ENCODE data around the gene PADI2. TPM values are rescaled to one million over a fixed set of nuclear protein-coding genes. Genes with fewer than 3 reads are reported as not detected.

Gene PADI2
- total RNA-seq, 2 donors from 2014 or later = 0.52 to 0.63 TPM

GRCh38 chr1:17061892-17062291, 57.4 kb downstream of the PADI2 start:
- H3K27ac ChIP-seq = no peak overlapping the region
- H3K4me1 ChIP-seq = peaks cover 0 to 7% of the 10 kb centered on the region in 2 donors
- H3K27me3 ChIP-seq = no peaks in the 10 kb centered on the region
- H3K4me3 ChIP-seq = no peak overlapping the region
- DNase-seq (ENCODE audit: low spot score) = no peak
- H3K36me3 ChIP-seq = no peaks in the 10 kb centered on the region
- no peak for TF ChIP-seq CTCF (IDR thresholded peaks at IDR 0.05)
- H3K9me3 ChIP-seq = peaks cover 0 to 8% of the 10 kb centered on the region in 2 donors

GRCh38 chr1:17061486-17061885, 57.8 kb downstream of the PADI2 start:
- no peak for TF ChIP-seq CTCF (IDR thresholded peaks at IDR 0.05)
- H3K4me3 ChIP-seq = no peak overlapping the region
- no peak for DNase-seq (ENCODE audit: low spot score)
- peaks cover 0 to 8% of the 10 kb centered on the region in 2 donors for H3K9me3 ChIP-seq
- no peaks in the 10 kb centered on the region for H3K27me3 ChIP-seq
- H3K27ac ChIP-seq = no peak overlapping the region
- H3K36me3 ChIP-seq = no peaks in the 10 kb centered on the region
- H3K4me1 ChIP-seq = peaks cover 0 to 7% of the 10 kb centered on the region in 2 donors

GRCh38 chr1:17060306-17060749, 58.9 kb downstream of the PADI2 start:
- no peak for DNase-seq (ENCODE audit: low spot score)
- Histone ChIP-seq H3K36me3 (no peaks in the 10 kb centered on the region), H3K4me1 (peaks cover 0 to 7% of the 10 kb centered on the region in 2 donors), H3K4me3 (no peak overlapping the region), H3K27me3 (no peaks in the 10 kb centered on the region), H3K27ac (no peak overlapping the region), H3K9me3 (peaks cover 0 to 6% of the 10 kb centered on the region in 2 donors)
- TF ChIP-seq CTCF (IDR thresholded peaks at IDR 0.05) = no peak

GRCh38 chr1:17059391-17060305, 59.6 kb downstream of the PADI2 start:
- Histone ChIP-seq H3K4me1 (peaks cover 0 to 7% of the 10 kb centered on the region in 2 donors), H3K4me3 (no peak overlapping the region), H3K36me3 (no peaks in the 10 kb centered on the region), H3K27ac (no peak overlapping the region), H3K27me3 (no peaks in the 10 kb centered on the region), H3K9me3 (no peaks in the 10 kb centered on the region)
- no peak for DNase-seq (ENCODE audit: low spot score)
- peak in 1 of 2 donors; percentile 71 for TF ChIP-seq CTCF (IDR thresholded peaks at IDR 0.05)

DNA sequence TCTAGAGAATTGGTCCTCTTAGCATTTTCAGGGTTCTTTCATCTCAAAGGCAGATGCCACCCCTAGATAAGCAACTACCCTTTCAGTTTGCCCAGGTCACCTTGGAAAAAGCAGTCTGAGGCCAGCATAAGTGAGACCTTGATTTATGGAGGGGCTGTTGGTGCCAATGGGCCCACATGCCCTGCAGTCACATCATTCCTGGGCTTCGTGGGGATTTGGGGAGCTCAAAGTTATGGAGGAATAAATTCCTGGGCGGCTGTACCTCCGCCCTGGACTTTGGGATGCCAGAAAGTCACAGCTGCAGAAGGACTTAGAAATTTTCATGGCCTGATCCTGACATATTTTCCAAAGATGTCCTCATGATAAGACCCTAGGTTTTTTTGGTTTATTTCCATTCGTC, 62.7 kb downstream of the PADI2 start:
- no peak for DNase-seq (ENCODE audit: low spot score)
- Histone ChIP-seq H3K27ac (no peak overlapping the region), H3K27me3 (no peaks in the 10 kb centered on the region), H3K9me3 (no peaks in the 10 kb centered on the region), H3K4me3 (no peak overlapping the region), H3K4me1 (peaks cover 0 to 15% of the 10 kb centered on the region in 2 donors), H3K36me3 (no peaks in the 10 kb centered on the region)
- TF ChIP-seq CTCF (IDR thresholded peaks at IDR 0.05) = no peak
